GM13977 (cell line): ENCODE measurements around the gene ABLIM3.

Source experiments
- DNase-seq: peaks from one replicate; pipeline ENCODE4 v3.0.0; 2012; ENCODE audit warnings: low spot score
- CTCF ChIP-seq: IDR thresholded peaks from 2 replicates; pipeline ENCODE4 v1.5.1; 2012; ENCODE audit warnings: mild to moderate bottlenecking, control low read depth; ENCODE audit not compliant: insufficient read depth; ENCODE audit errors: extremely low read depth, missing control alignments
- in situ Hi-C: fragments of 300-500 bp; cut with MboI; formaldehyde crosslinking; loops from one replicate; pipeline ENCODE4 v1.12.0; 2022; ENCODE audit warnings: low sequenced_read_pairs, low pct_unique_long_range_greater_than_20kb, mixed read lengths, inconsistent platforms; ENCODE audit not compliant: unreplicated experiment

Gene ABLIM3

GRCh38 chr5:149217803-149218155, 76.5 kb downstream of the ABLIM3 start:
- no peak for TF ChIP-seq CTCF
- DNase-seq = no peak
- in situ Hi-C loops = no loop called here

DNA sequence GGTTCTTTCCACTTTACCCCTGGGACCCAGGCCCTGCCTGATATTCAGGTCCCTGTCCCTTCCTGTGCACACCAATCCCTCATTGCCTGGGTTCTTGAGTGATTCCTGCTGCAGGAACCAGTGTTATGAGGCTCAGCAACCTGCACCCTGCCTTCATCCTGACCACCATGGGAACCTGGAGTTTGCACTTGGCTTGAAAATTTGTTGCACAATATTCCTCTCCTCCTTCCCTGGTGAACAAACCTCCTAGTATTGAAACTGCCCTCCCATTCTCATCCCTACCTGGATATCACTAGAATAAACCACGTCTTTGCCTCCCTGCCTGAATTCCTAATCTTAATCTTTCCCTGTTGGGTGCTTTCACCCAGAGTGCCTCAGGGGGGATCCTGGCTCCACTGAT, 78.3 kb downstream of the ABLIM3 start:
- in situ Hi-C loops = no loop called here
- TF ChIP-seq CTCF = no peak
- no peak for DNase-seq

GRCh38 chr5:149220750-149221149, 79.5 kb downstream of the ABLIM3 start:
- DNase-seq = no peak
- TF ChIP-seq CTCF = no peak
- in situ Hi-C loops = no loop called here

DNA sequence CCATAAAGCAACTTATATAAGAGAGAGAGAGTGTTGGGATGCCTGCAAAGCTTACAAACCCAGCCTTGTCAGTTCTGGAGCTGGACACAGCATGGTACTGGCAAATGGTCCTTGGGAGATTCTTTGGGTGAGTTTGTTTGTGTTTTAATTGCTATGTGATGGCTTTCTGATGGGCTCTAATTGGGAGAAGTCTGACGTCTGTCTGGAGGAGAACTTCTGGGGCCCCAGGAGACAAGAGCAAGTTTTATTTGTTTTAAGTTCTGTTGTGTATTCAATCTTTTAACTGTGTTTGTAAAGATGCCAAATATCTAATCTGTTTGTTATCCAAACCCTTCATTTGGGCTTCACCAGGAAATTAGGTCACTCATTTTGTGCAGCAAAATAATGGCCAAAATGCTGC, 80.0 kb downstream of the ABLIM3 start:
- in situ Hi-C loops = no loop called here

GRCh38 chr5:149221731-149222342, 80.5 kb downstream of the ABLIM3 start:
- no peak for TF ChIP-seq CTCF
- DNase-seq = no peak
- in situ Hi-C loops = no loop called here

More for the DNA sequence above, 80.0 kb downstream of the ABLIM3 start:
- no peak for DNase-seq
- no peak for TF ChIP-seq CTCF

DNA sequence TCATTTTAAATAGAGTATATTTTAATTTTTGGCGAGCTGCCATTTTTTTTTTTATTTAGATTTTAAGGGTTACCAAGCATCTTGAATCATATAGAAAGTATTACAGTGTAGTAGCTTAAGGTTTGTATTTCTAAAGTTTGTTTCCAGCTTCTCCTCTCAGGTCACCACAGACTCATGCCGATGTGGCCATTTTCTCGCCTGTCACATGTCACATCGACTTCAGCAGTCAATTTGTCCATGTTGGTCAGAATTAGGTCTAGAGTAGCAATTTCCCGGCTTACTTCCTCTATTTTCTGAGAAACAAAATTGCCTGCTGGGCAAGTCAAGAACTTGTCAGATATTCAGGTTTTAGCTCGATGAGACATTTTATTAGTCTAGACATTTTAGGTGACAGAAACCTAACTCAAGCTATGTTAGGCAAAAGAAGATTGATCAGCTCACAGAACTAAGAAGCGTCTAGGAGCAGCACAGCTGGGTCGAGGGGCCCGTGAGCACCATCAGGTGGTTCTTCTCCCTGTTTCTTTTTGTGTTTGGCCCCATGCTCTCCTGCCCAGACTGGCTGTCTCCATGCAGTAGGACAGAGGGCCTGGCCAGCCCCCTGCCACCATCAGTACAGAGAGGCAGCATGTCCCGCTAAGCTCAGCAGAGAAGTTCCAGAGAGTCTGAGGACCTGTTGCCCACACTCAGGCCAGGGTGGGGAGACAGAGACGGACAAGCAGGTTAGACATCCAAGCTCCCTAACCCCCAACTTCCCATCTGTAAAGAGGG, 82.0 kb downstream of the ABLIM3 start:
- in situ Hi-C loops = no loop called here
- no peak for TF ChIP-seq CTCF
- DNase-seq = no peak

- no peak for DNase-seq
- in situ Hi-C loops = no loop called here
- TF ChIP-seq CTCF = no peak
These were observed 83.0 kb downstream of the ABLIM3 start for GRCh38 chr5:149224282-149224681.
